H9 (cell line): ENCODE results near the gene ATP1A2. TPM values are rescaled to one million over a fixed set of nuclear protein-coding genes. Genes with fewer than 3 reads are reported as not detected.
A peak's percentile ranks its signal among the peaks of the same experiment; 100 is the strongest.

Experiments
- DNase-seq: peaks from one replicate; pipeline ENCODE4 v3.0.0-alpha.2; 2017
- H2AFZ ChIP-seq: one replicate; pipeline ENCODE4 v1.6.1; 2013; ENCODE audit warnings: mild to moderate bottlenecking, low read length, control low read depth, moderate library complexity
- H2AK5ac ChIP-seq: 2 replicates; pipeline ENCODE4 v1.6.1; 2013; ENCODE audit warnings: low read length, control low read depth, mixed read lengths; ENCODE audit not compliant: insufficient read length
- H2BK120ac ChIP-seq: one replicate; pipeline ENCODE4 v1.6.1; 2013; ENCODE audit warnings: low read depth, mild to moderate bottlenecking, low read length, control low read depth, inconsistent platforms; ENCODE audit not compliant: poor library complexity, severe bottlenecking
- H2BK12ac ChIP-seq: 2 replicates; pipeline ENCODE4 v1.6.1; 2013; ENCODE audit warnings: low read length, control low read depth, mixed read lengths, low read depth; ENCODE audit not compliant: insufficient read length
- H2BK15ac ChIP-seq: 2 replicates; pipeline ENCODE4 v1.6.1; 2013; ENCODE audit warnings: low read depth, low read length, control low read depth
- H2BK20ac ChIP-seq: one replicate; pipeline ENCODE4 v1.6.1; 2013; ENCODE audit warnings: low read depth, mild to moderate bottlenecking, low read length, control low read depth, inconsistent platforms; ENCODE audit not compliant: poor library complexity, severe bottlenecking
- H2BK5ac ChIP-seq: 2 replicates; pipeline ENCODE4 v1.6.1; 2013; ENCODE audit warnings: low read length, control low read depth, mixed read lengths; ENCODE audit not compliant: insufficient read length
- H3K14ac ChIP-seq: 2 replicates; pipeline ENCODE4 v1.6.1; 2013; ENCODE audit warnings: low read length, control low read depth; ENCODE audit not compliant: insufficient read depth
- H3K18ac ChIP-seq: 2 replicates; pipeline ENCODE4 v1.6.1; 2013; ENCODE audit warnings: low read depth, mild to moderate bottlenecking, mixed read lengths, low read length, control low read depth; ENCODE audit not compliant: insufficient read length
- H3K23ac ChIP-seq: 2 replicates; pipeline ENCODE4 v1.6.1; 2013; ENCODE audit warnings: low read length, control low read depth, mixed read lengths, low read depth; ENCODE audit not compliant: insufficient read length
- H3K23me2 ChIP-seq: 2 replicates; pipeline ENCODE4 v1.6.1; 2013; ENCODE audit warnings: low read depth, mild to moderate bottlenecking, mixed read lengths, low read length, control low read depth; ENCODE audit not compliant: insufficient read length, poor library complexity, severe bottlenecking
- H3K27ac ChIP-seq: 2 replicates; pipeline ENCODE4 v1.5.1; 2013; ENCODE audit warnings: low read length, control low read depth, mixed read lengths, low read depth; ENCODE audit not compliant: insufficient read length
- H3K27me3 ChIP-seq: 2 replicates; pipeline ENCODE4 v1.6.1; 2013; ENCODE audit warnings: low read length, control low read depth, inconsistent platforms; ENCODE audit not compliant: insufficient read depth
- H3K4ac ChIP-seq: 2 replicates; pipeline ENCODE4 v1.6.1; 2013; ENCODE audit warnings: low read depth, mild to moderate bottlenecking, control low read depth, inconsistent platforms, low read length, moderate library complexity
- H3K4me1 ChIP-seq: 2 replicates; pipeline ENCODE4 v1.6.1; 2013; ENCODE audit warnings: low read length, control low read depth, inconsistent platforms; ENCODE audit not compliant: insufficient read depth
- H3K4me2 ChIP-seq: 2 replicates; pipeline ENCODE4 v1.6.1; 2013; ENCODE audit warnings: low read length, control low read depth, mixed read lengths; ENCODE audit not compliant: insufficient read length, insufficient read depth
- H3K56ac ChIP-seq: 2 replicates; pipeline ENCODE4 v1.6.1; 2013; ENCODE audit warnings: low read depth, mild to moderate bottlenecking, mixed read lengths, low read length, control low read depth; ENCODE audit not compliant: insufficient read length
- H3K79me1 ChIP-seq: 2 replicates; pipeline ENCODE4 v1.6.1; 2013; ENCODE audit warnings: low read depth, mild to moderate bottlenecking, moderate library complexity, low read length, control low read depth, inconsistent platforms; ENCODE audit not compliant: insufficient read depth, poor library complexity, severe bottlenecking
- H3K79me2 ChIP-seq: 2 replicates; pipeline ENCODE4 v1.6.1; 2013; ENCODE audit warnings: low read length, control low read depth, inconsistent platforms; ENCODE audit not compliant: insufficient read depth
- H3K9ac ChIP-seq: 2 replicates; pipeline ENCODE4 v1.6.1; 2013; ENCODE audit warnings: low read length, control low read depth, mixed read lengths; ENCODE audit not compliant: insufficient read length; ENCODE audit errors: extremely low read depth
- H3K9me3 ChIP-seq: one replicate; pipeline ENCODE4 v1.6.1; 2013; ENCODE audit warnings: low read depth, low read length, inconsistent platforms; ENCODE audit not compliant: control insufficient read depth
- H3T11ph ChIP-seq: one replicate; pipeline ENCODE4 v1.6.1; 2013; ENCODE audit warnings: mild to moderate bottlenecking, low read length, control low read depth, inconsistent platforms
- H4K20me1 ChIP-seq: one replicate; pipeline ENCODE4 v1.6.1; 2013; ENCODE audit not compliant: control insufficient read depth, insufficient read length, insufficient read depth
- H4K5ac ChIP-seq: 2 replicates; pipeline ENCODE4 v1.6.1; 2013; ENCODE audit warnings: low read depth, mild to moderate bottlenecking, mixed read lengths, low read length, control low read depth; ENCODE audit not compliant: insufficient read length
- H4K8ac ChIP-seq: replicated peaks from 2 replicates; pipeline ENCODE4 v1.6.1; 2013; ENCODE audit warnings: low read length, control low read depth, mixed read lengths, low read depth; ENCODE audit not compliant: insufficient read length
- H4K91ac ChIP-seq: 2 replicates; pipeline ENCODE4 v1.6.1; 2013; ENCODE audit warnings: low read depth, mild to moderate bottlenecking, moderate library complexity, mixed read lengths, low read length, control low read depth; ENCODE audit not compliant: insufficient read length
- H3K27ac Mint-ChIP-seq, 3 experiments: 2 replicates in 2 of 3; 3 replicates in 1 of 3; pipeline ENCODE4 v1.8.0; 2020 to 2021; ENCODE audit warnings: mixed read lengths in 3 of 3, mild to moderate bottlenecking in 1 of 3, moderate library complexity in 1 of 3
- H3K27me3 Mint-ChIP-seq: 2 replicates; pipeline ENCODE4 v1.8.0; 2021; ENCODE audit warnings: low read depth, mild to moderate bottlenecking, moderate library complexity, mixed read lengths
- H3K36me3 Mint-ChIP-seq, 3 experiments: 2 replicates in 2 of 3; 3 replicates in 1 of 3; pipeline ENCODE4 v1.8.0; 2020 to 2021; ENCODE audit warnings: low read depth in 3 of 3, mixed read lengths in 3 of 3; ENCODE audit not compliant: insufficient read depth in 1 of 3
- H3K4me1 Mint-ChIP-seq, 2 experiments: 2 replicates each; pipeline ENCODE4 v1.8.0; 2020; ENCODE audit warnings: mixed read lengths in 2 of 2
- H3K4me3 Mint-ChIP-seq, 2 experiments: 2 replicates in 1 of 2; 3 replicates in 1 of 2; pipeline ENCODE4 v1.8.0; 2020 to 2021; ENCODE audit warnings: mild to moderate bottlenecking in 2 of 2, mixed read lengths in 2 of 2, moderate library complexity in 1 of 2
- H3K9me3 Mint-ChIP-seq, 2 experiments: 2 replicates in 1 of 2; 3 replicates in 1 of 2; pipeline ENCODE4 v1.8.0; 2020; ENCODE audit warnings: mild to moderate bottlenecking in 2 of 2, mixed read lengths in 2 of 2, moderate library complexity in 1 of 2
- WGBS: extraction: QIAGEN DNeasy Blood & Tissue Kit; methylation state at CpG from one replicate; pipeline ENCODE4 v1.1.7; 2013; ENCODE audit warnings: missing lambda C conversion rate, low lambda C conversion rate, mixed read lengths; ENCODE audit not compliant: insufficient read length; ENCODE audit errors: extremely low coverage; 5-methylcytosine and 5-hydroxymethylcytosine counted together
- total RNA-seq: library from RNA; stranded (reverse); gene quantifications from 2 replicates; pipeline ENCODE4 v1.2.1, GENCODE V29; 2021
- TF ChIP-seq, protein P1 (sequence below): fragments of 200-600 bp; sonication (generic); conservative IDR thresholded peaks from 3 replicates; pipeline ENCODE4 v1.8.0; 2021; ENCODE audit warnings: antibody characterized with exemption, mild to moderate bottlenecking

Gene ATP1A2
- total RNA-seq, 1 experiment from 2014 or later, result 3.0 TPM

DNA sequence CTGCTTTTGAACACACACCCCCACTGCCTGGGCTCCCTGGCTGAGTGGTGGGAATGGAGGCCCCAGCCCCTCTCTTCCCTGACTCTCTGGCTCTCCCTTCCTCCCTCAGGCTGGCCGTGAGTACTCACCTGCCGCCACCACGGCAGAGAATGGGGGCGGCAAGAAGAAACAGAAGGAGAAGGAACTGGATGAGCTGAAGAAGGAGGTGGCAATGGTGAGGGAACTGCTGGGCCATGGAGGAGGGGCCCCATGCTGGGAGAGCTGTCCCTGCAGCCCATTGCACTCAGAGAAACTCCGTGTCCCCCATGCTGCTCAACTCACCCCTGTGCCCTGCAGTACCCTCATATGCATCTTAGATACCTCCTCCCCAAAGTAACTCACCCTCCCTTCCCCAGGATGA, 5.2 kb downstream of the ATP1A2 start:
- no peak overlapping the region for H3K4ac ChIP-seq
- H3K18ac ChIP-seq, result no peak overlapping the region
- no peaks in the 10 kb centered on the region for H3K27me3 ChIP-seq
- no peak overlapping the region for H2BK12ac ChIP-seq
- no peaks in the 10 kb centered on the region for H3K79me2 ChIP-seq
- H2BK5ac ChIP-seq, result no peak overlapping the region
- TF ChIP-seq, protein P1, sequence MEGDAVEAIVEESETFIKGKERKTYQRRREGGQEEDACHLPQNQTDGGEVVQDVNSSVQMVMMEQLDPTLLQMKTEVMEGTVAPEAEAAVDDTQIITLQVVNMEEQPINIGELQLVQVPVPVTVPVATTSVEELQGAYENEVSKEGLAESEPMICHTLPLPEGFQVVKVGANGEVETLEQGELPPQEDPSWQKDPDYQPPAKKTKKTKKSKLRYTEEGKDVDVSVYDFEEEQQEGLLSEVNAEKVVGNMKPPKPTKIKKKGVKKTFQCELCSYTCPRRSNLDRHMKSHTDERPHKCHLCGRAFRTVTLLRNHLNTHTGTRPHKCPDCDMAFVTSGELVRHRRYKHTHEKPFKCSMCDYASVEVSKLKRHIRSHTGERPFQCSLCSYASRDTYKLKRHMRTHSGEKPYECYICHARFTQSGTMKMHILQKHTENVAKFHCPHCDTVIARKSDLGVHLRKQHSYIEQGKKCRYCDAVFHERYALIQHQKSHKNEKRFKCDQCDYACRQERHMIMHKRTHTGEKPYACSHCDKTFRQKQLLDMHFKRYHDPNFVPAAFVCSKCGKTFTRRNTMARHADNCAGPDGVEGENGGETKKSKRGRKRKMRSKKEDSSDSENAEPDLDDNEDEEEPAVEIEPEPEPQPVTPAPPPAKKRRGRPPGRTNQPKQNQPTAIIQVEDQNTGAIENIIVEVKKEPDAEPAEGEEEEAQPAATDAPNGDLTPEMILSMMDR, result no peak
- H4K5ac ChIP-seq, result no peak overlapping the region
- H3K4me2 ChIP-seq, result no peak overlapping the region
- no peak overlapping the region for H4K8ac ChIP-seq
- Mint-ChIP-seq H3K9me3 (no peaks in the 10 kb centered on the region), H3K36me3 (peaks cover 0 to 52% (median 30%) of the 10 kb centered on the region in 3 experiments; a peak in 5 of 7 replicates), H3K27me3 (no peaks in the 10 kb centered on the region; the same call in none of the 2 replicates), H3K27ac (peak overlapping the region in 1 of 3 experiments; percentile 53; a peak in 1 of 7 replicates), H3K4me1 (peaks cover 33 to 47% of the 10 kb centered on the region in 2 experiments), H3K4me3 (no peak overlapping the region)
- H3K14ac ChIP-seq, result no peak overlapping the region; the same call in 1 of the 2 replicates
- H4K20me1 ChIP-seq, result no peaks in the 10 kb centered on the region
- no peak overlapping the region for H2BK15ac ChIP-seq
- H3K9ac ChIP-seq, result no peak overlapping the region
- H3T11ph ChIP-seq, result no peak overlapping the region
- H2AFZ ChIP-seq, result no peak overlapping the region
- H2BK20ac ChIP-seq, result no peak overlapping the region
- no peaks in the 10 kb centered on the region for H3K79me1 ChIP-seq
- H3K27ac ChIP-seq, result no peak overlapping the region
- no peaks in the 10 kb centered on the region for H3K23me2 ChIP-seq
- H3K4me1 ChIP-seq, result peaks cover 10% of the 10 kb centered on the region; the same call in 1 of the 2 replicates
- no peaks in the 10 kb centered on the region for H3K9me3 ChIP-seq
- H3K23ac ChIP-seq, result no peak overlapping the region
- DNase-seq, result no peak
- WGBS, result no CpG with 5 or more reads among the region's 5 CpGs
- no peak overlapping the region for H2BK120ac ChIP-seq
- no peak overlapping the region for H3K56ac ChIP-seq
- no peak overlapping the region for H4K91ac ChIP-seq
- H2AK5ac ChIP-seq, result no peak overlapping the region
